Spleen (tissue), 11 donors: ENCODE measurements around the gene KDM2B. TPM values are rescaled to one million over a fixed set of nuclear protein-coding genes. Genes with fewer than 3 reads are reported as not detected.

Experiments
- DNase-seq: peaks from one replicate; pipeline ENCODE4 v3.0.0-alpha.2; 2020
- H3K27ac ChIP-seq, 8 donors: fragments of 200-600 bp; sonication (generic) in 7 of 8; 1 replicate in 4 of 8; 2 replicates in 4 of 8; pipeline versions ENCODE4 v1.5.0 to v1.8.0; 2016 to 2021; ENCODE audit warnings: inconsistent platforms in 4 of 8, mild to moderate bottlenecking in 4 of 8, moderate library complexity in 1 of 8
- H3K27me3 ChIP-seq, 7 donors: fragments of 200-600 bp; sonication (generic) in 6 of 7; replicated peaks in 1 of 7; 1 replicate in 4 of 7; 2 replicates in 3 of 7; pipeline versions ENCODE4 v1.5.0 to v1.8.0; 2016 to 2021; ENCODE audit warnings: inconsistent platforms in 3 of 7, mild to moderate bottlenecking in 1 of 7
- H3K36me3 ChIP-seq, 6 donors: fragments of 200-600 bp; sonication (generic) in 5 of 6; 1 replicate in 4 of 6; 2 replicates in 2 of 6; pipeline versions ENCODE4 v1.5.0 to v1.8.0; 2016 to 2021; ENCODE audit warnings: inconsistent platforms in 2 of 6
- H3K4me1 ChIP-seq, 6 donors: fragments of 200-600 bp; sonication (generic) in 5 of 6; 1 replicate in 3 of 6; 2 replicates in 3 of 6; pipeline versions ENCODE4 v1.5.0 to v1.8.0; 2016 to 2021; ENCODE audit warnings: inconsistent platforms in 3 of 6
- H3K4me3 ChIP-seq, 8 donors: fragments of 200-600 bp; sonication (generic) in 7 of 8; 1 replicate in 4 of 8; 2 replicates in 4 of 8; pipeline versions ENCODE4 v1.5.0 to v1.8.0; 2016 to 2021; ENCODE audit warnings: inconsistent platforms in 4 of 8, mild to moderate bottlenecking in 4 of 8, moderate library complexity in 2 of 8
- H3K9me3 ChIP-seq, 8 donors: fragments of 200-600 bp; sonication (generic) in 7 of 8; 1 replicate in 4 of 8; 2 replicates in 4 of 8; pipeline versions ENCODE4 v1.5.0 to v1.8.0; 2016 to 2021; ENCODE audit warnings: inconsistent platforms in 4 of 8
- POLR2A ChIP-seq, 3 donors: fragments of 450-650 bp; IDR thresholded peaks; one replicate each; pipeline ENCODE4 v1.5.1; 2017; ENCODE audit warnings: antibody characterized with exemption in 3 of 3, mild to moderate bottlenecking in 1 of 3
- POLR2AphosphoS5 ChIP-seq, 3 donors: sonication (generic); formaldehyde crosslinking; IDR thresholded peaks; one replicate each; pipeline ENCODE4 v1.5.1; 2017; ENCODE audit warnings: antibody characterized with exemption in 3 of 3
- WGBS, 5 donors: extraction: QIAGEN DNeasy Blood & Tissue Kit in 3 of 5; methylation state at CpG; one replicate each; pipeline versions ENCODE4 v1.1.5 to v1.1.7; 2013 to 2018; 5-methylcytosine and 5-hydroxymethylcytosine counted together
- intact Hi-C: fragments of 100-400 bp; cut with DNase I; formaldehyde crosslinking; loops from one replicate; pipeline ENCODE4 v1.15.0; 2023; ENCODE audit warnings: low total_unique reads
- polyA plus RNA-seq, 3 donors: library from polyadenylated mRNA; stranded (reverse); fragments of 200-250 nt; gene quantifications; one replicate each; pipeline ENCODE4 v1.2.1, GENCODE V29; 2013
- total RNA-seq, 7 donors: library from RNA; depleted of rRNA in 3 of 7; stranded (reverse); fragments of >200 nt in 3 of 7; fragmentation: NEBNext Ultra II Directional in 4 of 7; extraction: Animal tissue kit (Norgen Biotek cat#: 25700) in 4 of 7; gene quantifications; one replicate each; pipeline versions ENCODE4 v1.1.0 to v1.2.1, GENCODE V29; 2016 to 2021
- TF ChIP-seq, protein P1 (sequence below), 11 experiments: fragments of 200-600 bp in 7 of 11; fragments of 450-650 bp in 4 of 11; sonication (generic) in 4 of 11; IDR thresholded peaks in 8 of 11; conservative IDR thresholded peaks in 3 of 11; 1 replicate in 7 of 11; 2 replicates in 4 of 11; pipeline versions ENCODE4 v1.4.0 to v1.8.0; 2016 to 2021; ENCODE audit warnings: antibody characterized with exemption in 11 of 11, inconsistent platforms in 4 of 11, mild to moderate bottlenecking in 1 of 11
- donor health status: healthy with polysubstance abuse.
- donor health status: DM: no; HTN: no; CAD: no; lungs with moderate emphysema.
- donor health status: DM: no; HTN: no; CAD: no.
- donor health status: Bipolar disorder and iron deficiency.
- donor health status: healthy.
- donor health status: DM: no; HTN: no; CAD: no.
- donor health status: DM: yes; HTN: yes; CAD: no.

KDM2B gene
- total and polyA plus RNA-seq, 10 donors = 20.8 to 56.2 (median 40.1) TPM

DNA sequence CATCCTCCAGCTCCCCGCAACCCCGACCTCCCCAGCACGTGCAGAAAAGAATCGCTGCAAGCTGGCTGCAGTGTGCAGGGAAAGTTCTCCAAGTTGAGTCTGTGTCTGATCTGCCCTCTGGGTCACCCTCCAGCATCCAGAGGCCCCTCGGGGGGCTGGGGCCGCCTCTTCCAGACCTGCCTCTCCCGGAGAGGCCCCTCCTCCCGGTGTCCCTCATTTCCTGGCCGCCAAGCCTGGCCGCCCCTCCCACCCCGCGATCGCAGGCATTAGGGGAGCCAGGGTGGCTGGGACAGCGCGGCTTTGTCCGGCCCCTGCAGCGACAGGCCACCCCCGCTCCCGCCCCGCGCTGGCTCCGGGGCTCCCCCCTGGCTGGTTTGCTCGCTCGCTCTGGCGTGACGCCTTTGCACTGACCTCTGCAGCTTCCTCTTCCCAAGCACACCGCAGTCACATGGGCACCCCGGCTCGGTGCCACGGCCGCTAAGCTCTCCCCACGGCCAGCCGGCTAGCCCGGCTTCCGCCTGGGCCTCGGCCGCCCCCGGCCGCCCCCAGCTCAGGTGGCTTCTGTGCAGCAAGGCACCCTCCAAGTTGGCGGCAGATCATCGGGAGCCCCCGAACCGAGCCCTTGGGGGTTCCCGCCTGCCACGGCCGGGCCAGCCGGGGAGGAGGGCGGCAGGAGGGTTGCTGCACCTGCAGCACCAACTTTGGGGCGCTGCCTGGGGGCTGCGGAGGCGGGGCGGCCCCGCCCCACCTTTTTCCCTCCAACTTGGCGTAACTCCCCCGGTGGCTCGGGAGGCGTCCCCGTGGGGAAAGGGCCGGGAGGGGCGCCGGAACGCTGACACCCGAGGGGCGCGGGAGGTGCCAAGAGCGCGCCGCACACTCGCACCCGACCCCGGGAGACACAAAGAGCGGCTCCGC, 43.7 kb downstream of the KDM2B start:
- H3K27ac ChIP-seq = peak overlapping the region; percentile 84 to 95 (median 92)
- peak overlapping the region; percentile 56 to 80 (median 61) for H3K4me3 ChIP-seq
- intact Hi-C loops = no loop called here
- H3K27me3 ChIP-seq = no peaks in the 10 kb centered on the region
- peaks cover 0 to 18% (median 0%) of the 10 kb centered on the region in 6 donors for H3K36me3 ChIP-seq
- DNase-seq = peak; percentile 99
- H3K4me1 ChIP-seq = peaks cover 34 to 66% (median 60%) of the 10 kb centered on the region in 6 donors
- WGBS, 5 donors = 0 to 1% (median 1%) methylated on average over 8 to 73 of the region's 73 CpGs
- H3K9me3 ChIP-seq = no peaks in the 10 kb centered on the region
- TF ChIP-seq POLR2AphosphoS5 (IDR thresholded peaks at IDR 0.05) (peak; percentile 91 to 95 (median 94)), POLR2A (IDR thresholded peaks at IDR 0.05) (peak in 2 of 3 donors; percentile 55 to 90)
- TF ChIP-seq, protein P1, sequence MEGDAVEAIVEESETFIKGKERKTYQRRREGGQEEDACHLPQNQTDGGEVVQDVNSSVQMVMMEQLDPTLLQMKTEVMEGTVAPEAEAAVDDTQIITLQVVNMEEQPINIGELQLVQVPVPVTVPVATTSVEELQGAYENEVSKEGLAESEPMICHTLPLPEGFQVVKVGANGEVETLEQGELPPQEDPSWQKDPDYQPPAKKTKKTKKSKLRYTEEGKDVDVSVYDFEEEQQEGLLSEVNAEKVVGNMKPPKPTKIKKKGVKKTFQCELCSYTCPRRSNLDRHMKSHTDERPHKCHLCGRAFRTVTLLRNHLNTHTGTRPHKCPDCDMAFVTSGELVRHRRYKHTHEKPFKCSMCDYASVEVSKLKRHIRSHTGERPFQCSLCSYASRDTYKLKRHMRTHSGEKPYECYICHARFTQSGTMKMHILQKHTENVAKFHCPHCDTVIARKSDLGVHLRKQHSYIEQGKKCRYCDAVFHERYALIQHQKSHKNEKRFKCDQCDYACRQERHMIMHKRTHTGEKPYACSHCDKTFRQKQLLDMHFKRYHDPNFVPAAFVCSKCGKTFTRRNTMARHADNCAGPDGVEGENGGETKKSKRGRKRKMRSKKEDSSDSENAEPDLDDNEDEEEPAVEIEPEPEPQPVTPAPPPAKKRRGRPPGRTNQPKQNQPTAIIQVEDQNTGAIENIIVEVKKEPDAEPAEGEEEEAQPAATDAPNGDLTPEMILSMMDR (IDR thresholded peaks at IDR 0.05 in 8 of 11, conservative IDR thresholded peaks at IDR 0.05 in 3 of 11) = no peak

DNA sequence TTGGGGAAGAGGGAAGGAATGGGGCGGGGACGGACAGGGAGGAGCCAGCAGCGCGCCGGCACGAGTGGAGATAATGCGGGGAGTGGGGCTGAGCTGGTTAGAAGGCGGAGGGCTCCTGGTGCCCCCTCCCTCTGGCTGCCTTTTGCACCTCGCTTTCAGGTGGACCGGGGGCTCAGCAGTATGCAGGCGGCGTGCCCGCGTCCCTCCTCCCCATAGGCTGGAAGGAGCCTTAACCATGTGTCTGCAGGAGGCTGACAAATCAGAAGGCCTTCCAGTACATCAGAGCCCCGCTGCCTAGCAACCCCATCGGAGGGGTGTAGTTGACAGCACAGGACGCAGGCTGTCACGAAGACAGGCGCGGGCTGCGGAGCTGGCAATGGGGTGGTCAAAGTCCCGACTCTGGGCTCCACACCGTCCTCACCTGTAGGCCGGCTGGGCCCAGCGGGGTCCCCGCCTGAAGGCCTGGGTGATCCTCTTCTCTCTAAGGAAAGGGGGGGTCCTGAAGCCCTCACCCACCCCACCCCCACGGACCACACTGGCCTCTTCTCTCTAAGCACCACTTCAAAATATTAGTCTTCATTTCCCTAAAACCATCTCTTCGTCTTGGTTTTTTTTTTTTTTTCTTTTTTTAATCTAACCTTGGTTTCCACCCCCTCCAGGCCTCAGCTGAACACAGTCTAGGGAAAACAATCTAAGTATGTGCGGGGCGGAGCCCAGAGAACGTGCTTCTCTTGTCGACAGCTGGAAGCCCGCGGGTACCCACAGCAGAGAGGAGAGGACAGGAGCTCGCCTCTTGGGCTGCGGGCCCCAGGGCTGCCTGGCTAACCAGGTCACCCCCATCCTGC, 44.5 kb downstream of the KDM2B start:
- peaks cover 37 to 75% (median 68%) of the 10 kb centered on the region in 6 donors for H3K4me1 ChIP-seq
- WGBS, 5 donors = 15 to 35% (median 27%) methylated on average over 34 to 36 of the region's 36 CpGs

DNA sequence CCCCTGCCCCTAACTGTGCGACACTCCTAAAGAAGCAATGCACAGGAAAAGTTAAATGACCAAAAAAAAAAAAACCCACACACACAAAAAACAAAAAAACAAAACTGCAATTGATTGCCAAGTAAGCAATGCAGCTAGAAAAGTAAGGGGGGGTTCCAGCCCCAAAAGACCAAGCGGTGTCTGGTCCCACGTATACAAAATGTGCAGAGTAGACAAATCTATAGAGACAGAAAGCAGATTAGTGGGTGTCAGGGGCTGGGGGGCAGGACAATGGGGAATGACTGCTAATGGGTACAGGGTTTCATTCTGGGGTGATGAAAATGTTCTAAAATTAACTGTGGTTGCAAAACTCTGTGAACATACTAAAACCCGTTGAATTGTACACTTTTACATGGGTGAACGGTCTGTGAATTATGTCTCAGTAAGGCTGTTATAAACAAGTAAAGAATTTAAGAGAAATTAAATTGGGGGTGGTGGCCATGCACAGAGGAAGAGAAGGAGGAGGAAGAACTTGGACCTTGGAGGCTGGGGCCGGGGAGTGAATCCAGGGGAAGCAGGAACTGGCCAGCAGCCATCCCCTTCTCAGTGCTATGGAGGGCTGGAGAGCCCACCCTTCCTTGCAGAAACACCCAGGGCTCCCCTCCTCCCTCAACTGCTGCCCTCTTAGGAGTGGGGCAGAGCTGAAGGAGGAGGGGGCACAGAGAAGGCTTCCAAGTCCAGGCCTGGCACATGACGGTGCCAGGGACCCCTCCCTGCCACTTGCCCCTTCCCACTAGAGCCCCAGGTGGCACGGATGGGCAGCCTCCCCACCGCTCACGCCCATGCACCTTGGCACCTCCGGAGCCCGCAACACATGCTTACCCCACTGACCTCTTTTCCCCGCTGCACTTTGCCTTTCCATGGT, 45.4 kb downstream of the KDM2B start:
- no peak for DNase-seq
- peaks cover 45 to 84% (median 76%) of the 10 kb centered on the region in 6 donors for H3K4me1 ChIP-seq
- no peaks in the 10 kb centered on the region for H3K27me3 ChIP-seq
- peak overlapping the region; percentile 56 to 80 (median 61) for H3K4me3 ChIP-seq
- WGBS, 5 donors = 28 to 45% (median 39%) methylated on average over 10 to 13 of the region's 13 CpGs
- H3K9me3 ChIP-seq = no peaks in the 10 kb centered on the region
- TF ChIP-seq, protein P1 (IDR thresholded peaks at IDR 0.05 in 8 of 11, conservative IDR thresholded peaks at IDR 0.05 in 3 of 11) = no peak
- TF ChIP-seq POLR2AphosphoS5 (IDR thresholded peaks at IDR 0.05) (no peak), POLR2A (IDR thresholded peaks at IDR 0.05) (no peak)
- intact Hi-C loops = no loop called here
- H3K36me3 ChIP-seq = peaks cover 0 to 23% (median 0%) of the 10 kb centered on the region in 6 donors
- H3K27ac ChIP-seq = peak overlapping the region; percentile 84 to 95 (median 92)

More for the DNA sequence above, 44.5 kb downstream of the KDM2B start:
- intact Hi-C loops = no loop called here
- no peaks in the 10 kb centered on the region for H3K27me3 ChIP-seq
- DNase-seq = peak; percentile 96
- peaks cover 0 to 23% (median 0%) of the 10 kb centered on the region in 6 donors for H3K36me3 ChIP-seq
- H3K9me3 ChIP-seq = no peaks in the 10 kb centered on the region
- peak overlapping the region; percentile 56 to 80 (median 61) for H3K4me3 ChIP-seq
- H3K27ac ChIP-seq = peak overlapping the region; percentile 84 to 95 (median 92)
- TF ChIP-seq POLR2A (IDR thresholded peaks at IDR 0.05) = peak in 1 of 3 donors; percentile 47
- TF ChIP-seq POLR2AphosphoS5 (IDR thresholded peaks at IDR 0.05) = peak; percentile 76 to 85 (median 79)
- TF ChIP-seq, protein P1 (IDR thresholded peaks at IDR 0.05 in 8 of 11, conservative IDR thresholded peaks at IDR 0.05 in 3 of 11) = no peak
